Measurements from ENCODE around the gene TMPO. TPM values are rescaled to one million over a fixed set of nuclear protein-coding genes. Genes with fewer than 3 reads are reported as not detected.

The TMPO gene
- total RNA-seq, 1 experiment from 2014 or later = 176 TPM

DNA sequence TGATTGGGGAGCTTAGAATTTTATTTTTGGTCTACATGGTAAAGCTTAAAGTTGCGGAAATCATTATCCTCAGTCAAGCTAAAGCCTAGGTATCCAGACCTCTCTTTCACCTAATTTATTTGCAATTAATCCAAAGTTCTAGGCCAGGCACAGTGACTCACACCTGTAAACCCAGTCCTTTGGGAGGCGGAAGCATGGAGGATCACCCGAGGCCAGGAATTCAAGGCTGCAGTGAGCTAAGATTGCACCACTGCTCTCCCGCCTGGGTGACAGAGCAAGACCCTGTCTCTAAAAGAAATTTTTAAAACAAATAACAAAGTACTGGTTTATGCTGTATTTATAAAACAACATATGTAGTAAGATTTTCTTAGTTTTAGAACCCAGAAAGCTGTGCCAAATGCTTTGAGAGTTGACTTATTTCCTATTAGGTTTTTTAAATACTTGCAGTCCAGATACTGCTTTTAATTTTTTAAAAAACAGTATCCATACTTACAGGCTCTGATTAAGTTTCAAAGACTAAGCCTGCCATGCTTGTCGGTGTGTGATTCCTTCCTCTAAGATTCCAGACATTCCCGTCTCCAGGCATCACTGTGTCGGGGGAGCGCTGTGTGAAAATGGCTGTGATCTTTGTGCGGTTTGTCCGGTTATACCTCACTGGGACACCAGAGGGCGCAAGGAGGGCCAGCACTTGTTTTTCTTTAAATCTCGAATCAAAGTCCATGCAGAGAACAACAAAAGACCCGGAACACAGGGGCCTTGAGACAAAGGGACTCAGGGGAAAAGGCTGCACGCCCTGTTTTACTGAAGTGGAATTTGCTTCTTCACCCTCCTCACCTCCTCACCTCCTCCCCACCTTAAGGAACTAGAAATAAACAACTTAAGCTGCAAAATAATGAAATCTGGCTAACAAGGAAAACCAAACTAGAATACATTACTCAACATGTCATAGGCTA, 24.6 kb upstream of the TMPO start (continued):
- TF ChIP-seq, protein P1, sequence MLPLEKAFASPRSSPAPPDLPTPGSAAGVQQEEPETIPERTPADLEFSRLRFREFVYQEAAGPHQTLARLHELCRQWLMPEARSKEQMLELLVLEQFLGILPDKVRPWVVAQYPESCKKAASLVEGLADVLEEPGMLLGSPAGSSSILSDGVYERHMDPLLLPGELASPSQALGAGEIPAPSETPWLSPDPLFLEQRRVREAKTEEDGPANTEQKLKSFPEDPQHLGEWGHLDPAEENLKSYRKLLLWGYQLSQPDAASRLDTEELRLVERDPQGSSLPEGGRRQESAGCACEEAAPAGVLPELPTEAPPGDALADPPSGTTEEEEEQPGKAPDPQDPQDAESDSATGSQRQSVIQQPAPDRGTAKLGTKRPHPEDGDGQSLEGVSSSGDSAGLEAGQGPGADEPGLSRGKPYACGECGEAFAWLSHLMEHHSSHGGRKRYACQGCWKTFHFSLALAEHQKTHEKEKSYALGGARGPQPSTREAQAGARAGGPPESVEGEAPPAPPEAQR (CRISPR knock-in tag; IDR thresholded peaks at IDR 0.05) = no peak
- TF ChIP-seq, protein P2, sequence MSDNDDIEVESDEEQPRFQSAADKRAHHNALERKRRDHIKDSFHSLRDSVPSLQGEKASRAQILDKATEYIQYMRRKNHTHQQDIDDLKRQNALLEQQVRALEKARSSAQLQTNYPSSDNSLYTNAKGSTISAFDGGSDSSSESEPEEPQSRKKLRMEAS (CRISPR knock-in tag; IDR thresholded peaks at IDR 0.05) = no peak
- no peak for TF ChIP-seq CBFB (CRISPR knock-in tag; IDR thresholded peaks at IDR 0.05; ENCODE audit: low read depth)
- no peak for TF ChIP-seq ZNF317 (CRISPR knock-in tag; IDR thresholded peaks at IDR 0.05; ENCODE audit: borderline replicate concordance, low read depth)
- peak; percentile 87; the same call in 1 of the 2 replicates for TF ChIP-seq TEAD1 (CRISPR knock-in tag; IDR thresholded peaks at IDR 0.05)
- TF ChIP-seq TCF7 (CRISPR knock-in tag; IDR thresholded peaks at IDR 0.05; ENCODE audit: low read depth) = no peak
- TF ChIP-seq, protein P3, sequence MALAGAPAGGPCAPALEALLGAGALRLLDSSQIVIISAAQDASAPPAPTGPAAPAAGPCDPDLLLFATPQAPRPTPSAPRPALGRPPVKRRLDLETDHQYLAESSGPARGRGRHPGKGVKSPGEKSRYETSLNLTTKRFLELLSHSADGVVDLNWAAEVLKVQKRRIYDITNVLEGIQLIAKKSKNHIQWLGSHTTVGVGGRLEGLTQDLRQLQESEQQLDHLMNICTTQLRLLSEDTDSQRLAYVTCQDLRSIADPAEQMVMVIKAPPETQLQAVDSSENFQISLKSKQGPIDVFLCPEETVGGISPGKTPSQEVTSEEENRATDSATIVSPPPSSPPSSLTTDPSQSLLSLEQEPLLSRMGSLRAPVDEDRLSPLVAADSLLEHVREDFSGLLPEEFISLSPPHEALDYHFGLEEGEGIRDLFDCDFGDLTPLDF (CRISPR knock-in tag; IDR thresholded peaks at IDR 0.05) = no peak
- TF ChIP-seq ELF4 (CRISPR knock-in tag; IDR thresholded peaks at IDR 0.05; ENCODE audit: low read depth) = no peak
- peak; percentile 11; the same call in 1 of the 2 replicates for TF ChIP-seq TEAD4 (CRISPR knock-in tag; IDR thresholded peaks at IDR 0.05)
- TF ChIP-seq MYBL2 (CRISPR knock-in tag; IDR thresholded peaks at IDR 0.05) = peak; percentile 84; the same call in 1 of the 2 replicates
- TF ChIP-seq NR3C1 (CRISPR knock-in tag; conservative IDR thresholded peaks at IDR 0.05; ENCODE audit: low read depth) = no peak
- no peak for TF ChIP-seq ATF1 (CRISPR knock-in tag; IDR thresholded peaks at IDR 0.05)
- TF ChIP-seq NFYB (CRISPR knock-in tag; conservative IDR thresholded peaks at IDR 0.05; ENCODE audit: low read depth) = no peak
- no peak for TF ChIP-seq NFATC4 (CRISPR knock-in tag; IDR thresholded peaks at IDR 0.05)
- TF ChIP-seq GABPB1 (CRISPR knock-in tag; IDR thresholded peaks at IDR 0.05) = no peak
- no peak for TF ChIP-seq ZNF416 (CRISPR knock-in tag; IDR thresholded peaks at IDR 0.05)
- no peak for TF ChIP-seq JUN (CRISPR knock-in tag; IDR thresholded peaks at IDR 0.05)
- TF ChIP-seq GTF2I (CRISPR knock-in tag; conservative IDR thresholded peaks at IDR 0.05) = no peak
- TF ChIP-seq, protein P4, sequence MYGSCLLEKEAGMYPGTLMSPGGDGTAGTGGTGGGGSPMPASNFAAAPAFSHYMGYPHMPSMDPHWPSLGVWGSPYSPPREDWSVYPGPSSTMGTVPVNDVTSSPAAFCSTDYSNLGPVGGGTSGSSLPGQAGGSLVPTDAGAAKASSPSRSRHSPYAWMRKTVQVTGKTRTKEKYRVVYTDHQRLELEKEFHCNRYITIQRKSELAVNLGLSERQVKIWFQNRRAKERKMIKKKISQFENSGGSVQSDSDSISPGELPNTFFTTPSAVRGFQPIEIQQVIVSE (CRISPR knock-in tag; IDR thresholded peaks at IDR 0.05; ENCODE audit: borderline replicate concordance) = no peak
- no peak for TF ChIP-seq NR1H2 (CRISPR knock-in tag; IDR thresholded peaks at IDR 0.05)
- no peak for TF ChIP-seq EMX1 (CRISPR knock-in tag; IDR thresholded peaks at IDR 0.05)
- TF ChIP-seq, protein P5, sequence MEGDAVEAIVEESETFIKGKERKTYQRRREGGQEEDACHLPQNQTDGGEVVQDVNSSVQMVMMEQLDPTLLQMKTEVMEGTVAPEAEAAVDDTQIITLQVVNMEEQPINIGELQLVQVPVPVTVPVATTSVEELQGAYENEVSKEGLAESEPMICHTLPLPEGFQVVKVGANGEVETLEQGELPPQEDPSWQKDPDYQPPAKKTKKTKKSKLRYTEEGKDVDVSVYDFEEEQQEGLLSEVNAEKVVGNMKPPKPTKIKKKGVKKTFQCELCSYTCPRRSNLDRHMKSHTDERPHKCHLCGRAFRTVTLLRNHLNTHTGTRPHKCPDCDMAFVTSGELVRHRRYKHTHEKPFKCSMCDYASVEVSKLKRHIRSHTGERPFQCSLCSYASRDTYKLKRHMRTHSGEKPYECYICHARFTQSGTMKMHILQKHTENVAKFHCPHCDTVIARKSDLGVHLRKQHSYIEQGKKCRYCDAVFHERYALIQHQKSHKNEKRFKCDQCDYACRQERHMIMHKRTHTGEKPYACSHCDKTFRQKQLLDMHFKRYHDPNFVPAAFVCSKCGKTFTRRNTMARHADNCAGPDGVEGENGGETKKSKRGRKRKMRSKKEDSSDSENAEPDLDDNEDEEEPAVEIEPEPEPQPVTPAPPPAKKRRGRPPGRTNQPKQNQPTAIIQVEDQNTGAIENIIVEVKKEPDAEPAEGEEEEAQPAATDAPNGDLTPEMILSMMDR (IDR thresholded peaks at IDR 0.05) = peak; percentile 82
- no peak for TF ChIP-seq OVOL2 (CRISPR knock-in tag; IDR thresholded peaks at IDR 0.05; ENCODE audit: borderline replicate concordance)
- TF ChIP-seq JAZF1 (CRISPR knock-in tag; IDR thresholded peaks at IDR 0.05) = no peak
- no peak for TF ChIP-seq RORB (CRISPR knock-in tag; IDR thresholded peaks at IDR 0.05)
- TF ChIP-seq RELA (CRISPR knock-in tag; IDR thresholded peaks at IDR 0.05; ENCODE audit: borderline replicate concordance) = no peak
- TF ChIP-seq, protein P6, sequence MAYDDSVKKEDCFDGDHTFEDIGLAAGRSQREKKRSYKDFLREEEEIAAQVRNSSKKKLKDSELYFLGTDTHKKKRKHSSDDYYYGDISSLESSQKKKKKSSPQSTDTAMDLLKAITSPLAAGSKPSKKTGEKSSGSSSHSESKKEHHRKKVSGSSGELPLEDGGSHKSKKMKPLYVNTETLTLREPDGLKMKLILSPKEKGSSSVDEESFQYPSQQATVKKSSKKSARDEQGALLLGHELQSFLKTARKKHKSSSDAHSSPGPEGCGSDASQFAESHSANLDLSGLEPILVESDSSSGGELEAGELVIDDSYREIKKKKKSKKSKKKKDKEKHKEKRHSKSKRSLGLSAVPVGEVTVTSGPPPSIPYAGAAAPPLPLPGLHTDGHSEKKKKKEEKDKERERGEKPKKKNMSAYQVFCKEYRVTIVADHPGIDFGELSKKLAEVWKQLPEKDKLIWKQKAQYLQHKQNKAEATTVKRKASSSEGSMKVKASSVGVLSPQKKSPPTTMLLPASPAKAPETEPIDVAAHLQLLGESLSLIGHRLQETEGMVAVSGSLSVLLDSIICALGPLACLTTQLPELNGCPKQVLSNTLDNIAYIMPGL (CRISPR knock-in tag; IDR thresholded peaks at IDR 0.05) = 0 out of 2 replicates have a peak, but pooled peaks have one; percentile 14
- TF ChIP-seq PRRX2 (CRISPR knock-in tag; IDR thresholded peaks at IDR 0.05) = no peak
- TF ChIP-seq ZNF232 (CRISPR knock-in tag; IDR thresholded peaks at IDR 0.05) = no peak
- no peak for TF ChIP-seq ZNF423 (CRISPR knock-in tag; IDR thresholded peaks at IDR 0.05)
- TF ChIP-seq HMGA2 (CRISPR knock-in tag; IDR thresholded peaks at IDR 0.05) = no peak

All from WTC11 (cell line).